Body of pancreas (tissue), 4 donors: ENCODE data around the gene AHI1. TPM values are rescaled to one million over a fixed set of nuclear protein-coding genes. Genes with fewer than 3 reads are reported as not detected.
"Not testable (repeated sequence)": the region's sequence is repeated elsewhere in the genome, so short reads cannot be mapped to it uniquely, and the experiment has no call there.

ENCODE experiments used
- ATAC-seq: fragments of 150-250 bp; one replicate; pipeline ENCODE4 v1.9.1; 2016
- DNase-seq, 4 donors: peaks; one replicate each; pipeline ENCODE4 v3.0.0-alpha.2; 2019
- H3K27ac ChIP-seq, 4 donors: fragments of 200-600 bp; sonication (generic); 1 replicate in 3 of 4; 2 replicates in 1 of 4; pipeline versions ENCODE4 v1.5.1 to v1.6.1; 2016 to 2019; ENCODE audit warnings: mild to moderate bottlenecking in 1 of 4, mixed read lengths in 1 of 4, moderate library complexity in 1 of 4
- H3K27me3 ChIP-seq, 2 donors: fragments of 200-600 bp; sonication (generic); one replicate each; pipeline ENCODE4 v1.6.0; 2016; ENCODE audit warnings: mild to moderate bottlenecking in 1 of 2
- H3K36me3 ChIP-seq, 2 donors: fragments of 200-600 bp; sonication (generic); replicated peaks in 1 of 2; 2 replicates each; pipeline ENCODE4 v1.5.1; 2016; ENCODE audit warnings: low read depth in 2 of 2; ENCODE audit not compliant: insufficient read depth in 1 of 2
- H3K4me1 ChIP-seq: fragments of 200-600 bp; sonication (generic); one replicate; pipeline ENCODE4 v1.6.0; 2016
- H3K4me3 ChIP-seq, 2 donors: fragments of 200-600 bp; sonication (generic); 1 replicate in 1 of 2; 2 replicates in 1 of 2; pipeline ENCODE4 v1.5.1; 2016 to 2019
- H3K9me3 ChIP-seq, 3 donors: fragments of 200-600 bp; sonication (generic); 1 replicate in 2 of 3; 2 replicates in 1 of 3; pipeline ENCODE4 v1.5.1; 2016
- CTCF ChIP-seq, 7 experiments: fragments of 450-650 bp in 4 of 7; fragments of 200-600 bp in 3 of 7; sonication (generic) in 3 of 7; IDR thresholded peaks; one replicate each; pipeline ENCODE4 v1.5.1; 2016 to 2019; ENCODE audit warnings: antibody characterized with exemption in 7 of 7
- POLR2A ChIP-seq, 3 donors: fragments of 450-650 bp; IDR thresholded peaks; one replicate each; pipeline ENCODE4 v1.6.1; 2016; ENCODE audit warnings: antibody characterized with exemption in 3 of 3, mild to moderate bottlenecking in 2 of 3
- WGBS, 2 donors: methylation state at CpG; one replicate each; pipeline ENCODE4 v1.1.5; 2017; 5-methylcytosine and 5-hydroxymethylcytosine counted together
- intact Hi-C: fragments of 100-400 bp; cut with DNase I; formaldehyde crosslinking; loops from one replicate; pipeline ENCODE4 v1.15.1; 2023
- total RNA-seq, 2 donors: library from RNA; depleted of rRNA; stranded (reverse); fragments of >200 nt; gene quantifications; one replicate each; pipeline ENCODE4 v1.1.0, GENCODE V29; 2016

AHI1 gene
- total RNA-seq, 2 donors from 2014 or later = 20.2 to 107 TPM

DNA sequence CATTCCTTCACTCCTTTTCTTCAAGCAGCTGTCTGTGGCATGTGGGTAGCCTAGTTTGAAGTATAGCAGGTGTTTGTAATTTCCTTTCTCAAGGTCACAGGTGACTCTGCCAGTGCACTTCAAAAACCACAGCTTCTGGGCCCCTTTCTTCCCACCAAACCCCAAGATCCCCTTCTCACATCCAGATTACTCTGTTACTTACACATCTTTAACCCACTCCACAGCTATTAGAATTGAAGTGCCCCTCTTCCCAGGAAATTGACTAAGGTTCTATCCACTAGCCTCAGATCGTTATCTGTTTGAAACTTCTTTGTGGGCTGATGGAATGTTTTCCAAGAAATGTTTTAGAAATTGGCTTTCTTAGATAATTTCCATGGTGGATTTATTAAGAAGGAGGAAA is 150.8 kb downstream of the AHI1 start:
- intact Hi-C loops = no loop called here
- no peaks in the 10 kb centered on the region for H3K9me3 ChIP-seq
- TF ChIP-seq CTCF (IDR thresholded peaks at IDR 0.05) (no peak), POLR2A (IDR thresholded peaks at IDR 0.05) (no peak)
- DNase-seq = no peak
- H3K27me3 ChIP-seq = no peaks in the 10 kb centered on the region
- no peaks in the 10 kb centered on the region for H3K4me1 ChIP-seq
- H3K27ac ChIP-seq = no peak overlapping the region
- no peaks in the 10 kb centered on the region for H3K36me3 ChIP-seq
- H3K4me3 ChIP-seq = no peak overlapping the region
- WGBS, 2 donors = 85 to 87% methylated on average over 1 of the region's 1 CpG
- no peak for ATAC-seq

GRCh38 chr6:135344526-135344925 is 153.0 kb downstream of the AHI1 start:
- DNase-seq (no peak), ATAC-seq (no peak)
- no peak overlapping the region for H3K4me3 ChIP-seq
- TF ChIP-seq CTCF (IDR thresholded peaks at IDR 0.05) (no peak), POLR2A (IDR thresholded peaks at IDR 0.05) (no peak)
- intact Hi-C loops = no loop called here
- no peaks in the 10 kb centered on the region for H3K27me3 ChIP-seq
- H3K9me3 ChIP-seq = no peaks in the 10 kb centered on the region
- H3K4me1 ChIP-seq = no peaks in the 10 kb centered on the region
- no peaks in the 10 kb centered on the region for H3K36me3 ChIP-seq
- H3K27ac ChIP-seq = no peak overlapping the region

GRCh38 chr6:135339920-135340319 is 157.6 kb downstream of the AHI1 start:
- H3K36me3 ChIP-seq, H3K4me3 ChIP-seq, H3K27me3 ChIP-seq, H3K27ac ChIP-seq, ATAC-seq, DNase-seq, H3K4me1 ChIP-seq, H3K9me3 ChIP-seq, intact Hi-C loops: not testable (repeated sequence)
- WGBS, 2 donors = 93 to 96% methylated on average over 8 of the region's 8 CpGs

DNA sequence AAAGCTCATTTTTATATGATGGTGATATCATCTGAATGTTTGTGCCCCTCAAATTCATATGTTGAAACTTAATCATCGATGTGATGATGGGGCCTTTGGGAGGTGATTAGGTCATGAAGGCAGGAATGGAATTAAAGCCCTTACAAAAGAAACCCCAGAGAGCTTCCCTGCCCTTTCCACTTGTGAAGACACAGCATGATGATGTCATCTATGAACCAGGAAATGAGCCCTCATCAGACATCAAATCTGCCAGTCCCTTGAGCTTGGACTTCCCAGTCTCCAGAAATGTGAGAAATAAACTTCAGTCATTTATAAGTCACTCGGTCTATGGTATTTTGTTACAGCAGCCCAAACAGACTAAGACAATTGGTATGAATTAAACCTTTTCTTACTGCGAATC is 163.4 kb downstream of the AHI1 start:
- intact Hi-C loops = no loop called here
- no peaks in the 10 kb centered on the region for H3K4me1 ChIP-seq
- no peak for TF ChIP-seq CTCF (IDR thresholded peaks at IDR 0.05)
- no peak for TF ChIP-seq POLR2A (IDR thresholded peaks at IDR 0.05)
- H3K4me3 ChIP-seq = no peak overlapping the region
- H3K9me3 ChIP-seq = no peaks in the 10 kb centered on the region
- 92 to 94% methylated on average over 3 of the region's 3 CpGs for WGBS, 2 donors
- no peaks in the 10 kb centered on the region for H3K27me3 ChIP-seq
- no peak overlapping the region for H3K27ac ChIP-seq
- no peaks in the 10 kb centered on the region for H3K36me3 ChIP-seq
- no peak for ATAC-seq
- DNase-seq = no peak

- H3K4me3 ChIP-seq = no peak overlapping the region
- no peaks in the 10 kb centered on the region for H3K9me3 ChIP-seq
- H3K27ac ChIP-seq = no peak overlapping the region
- WGBS, 2 donors = 73 to 95% methylated on average over 2 of the region's 2 CpGs
- DNase-seq = no peak
- no peaks in the 10 kb centered on the region for H3K36me3 ChIP-seq
- intact Hi-C loops = no loop called here
- no peaks in the 10 kb centered on the region for H3K27me3 ChIP-seq
- H3K4me1 ChIP-seq = no peaks in the 10 kb centered on the region
- no peak for ATAC-seq
- no peak for TF ChIP-seq CTCF (IDR thresholded peaks at IDR 0.05)
- no peak for TF ChIP-seq POLR2A (IDR thresholded peaks at IDR 0.05)
Measured at GRCh38 chr6:135331002-135331401, 166.5 kb downstream of the AHI1 start.
